OCI-LY3 (cell line): ENCODE measurements around the gene EYS.
A peak's percentile ranks its signal among the peaks of the same experiment; 100 is the strongest.

Experiments
- H2AFZ ChIP-seq: fragments of 200-600, 300-600 bp; shearing (Covaris generic); 2 replicates; pipeline ENCODE4 v1.6.0; 2014; ENCODE audit warnings: antibody characterized with exemption, low read depth, low read length
- H3K27ac ChIP-seq: fragments of 200-600, 300-600 bp; sonication (generic); 2 replicates; pipeline ENCODE4 v1.5.1; 2014; ENCODE audit warnings: mild to moderate bottlenecking, low read length, moderate library complexity, mixed read lengths
- H3K27me3 ChIP-seq: fragments of 200-600, 300-600 bp; sonication (generic); 2 replicates; pipeline ENCODE4 v1.6.1; 2014; ENCODE audit warnings: low read depth, low read length, mixed read lengths
- H3K36me3 ChIP-seq: fragments of 200-600, 300-600 bp; sonication (generic); replicated peaks from 2 replicates; pipeline ENCODE3; 2014; ENCODE audit warnings: low read depth, low read length, mixed read lengths
- H3K4me1 ChIP-seq: fragments of 300-600, 200-600 bp; sonication (generic); 2 replicates; pipeline ENCODE4 v1.6.1; 2014; ENCODE audit warnings: low read length, mixed read lengths
- H3K4me2 ChIP-seq: fragments of 200-600, 300-600 bp; sonication (generic); 2 replicates; pipeline ENCODE4 v1.6.1; 2014; ENCODE audit warnings: low read length, mixed read lengths
- H3K4me3 ChIP-seq: fragments of 300-600, 200-600 bp; sonication (generic); 2 replicates; pipeline ENCODE4 v1.5.1; 2014; ENCODE audit warnings: antibody characterized with exemption, mild to moderate bottlenecking, low read length, moderate library complexity
- H3K79me2 ChIP-seq: fragments of 300-600, 200-600 bp; shearing (Covaris generic); 2 replicates; pipeline ENCODE4 v1.6.1; 2014; ENCODE audit warnings: mild to moderate bottlenecking, low read length, mixed read lengths
- H3K9ac ChIP-seq: fragments of 300-600, 200-600 bp; shearing (Covaris generic); 2 replicates; pipeline ENCODE4 v1.6.0; 2014; ENCODE audit warnings: mild to moderate bottlenecking, low read length, moderate library complexity
- H3K9me3 ChIP-seq: fragments of 200-600, 300-600 bp; shearing (Covaris generic); 2 replicates; pipeline ENCODE4 v1.6.1; 2014; ENCODE audit warnings: low read length, mixed read lengths; ENCODE audit not compliant: insufficient read depth
- H4K20me1 ChIP-seq: fragments of 200-600, 300-600 bp; sonication (generic); 2 replicates; pipeline ENCODE4 v1.6.1; 2016; ENCODE audit warnings: low read length, mixed read lengths; ENCODE audit not compliant: insufficient read depth
- EZH2phosphoT487 ChIP-seq: fragments of 200-600 bp; shearing (Covaris generic); IDR thresholded peaks from 2 replicates; pipeline ENCODE4 v1.6.1; 2018; ENCODE audit warnings: antibody characterized with exemption, mixed run types, low read depth
- TF ChIP-seq, protein P1 (sequence below): fragments of 200-600, 300-600 bp; sonication (generic); IDR thresholded peaks from 2 replicates; pipeline ENCODE4 v1.5.1; 2014; ENCODE audit warnings: antibody characterized with exemption, low read length, low read depth

The EYS gene

DNA sequence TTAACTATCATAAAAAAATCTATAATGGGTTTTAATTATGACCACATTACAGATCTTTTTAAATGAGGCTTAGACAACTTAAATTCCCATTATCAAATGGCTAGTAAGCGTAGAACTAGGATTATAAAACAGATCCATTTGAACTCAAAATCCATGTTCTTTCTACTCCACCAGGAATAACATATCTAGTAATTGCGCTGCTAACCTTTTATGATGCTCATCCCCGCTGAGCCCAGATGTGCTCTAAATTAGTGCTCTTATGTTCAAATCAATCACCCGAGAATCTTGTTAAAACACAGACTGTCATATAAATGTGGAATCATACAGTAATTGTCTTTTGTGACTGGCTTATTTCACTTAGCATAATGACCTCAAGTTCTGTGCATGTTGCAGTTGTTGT lies 1168.3 kb downstream of the EYS start:
- Histone ChIP-seq H3K27ac (no peak overlapping the region), H3K4me2 (no peak overlapping the region), H3K9ac (no peak overlapping the region), H3K9me3 (no peaks in the 10 kb centered on the region), H3K79me2 (no peaks in the 10 kb centered on the region), H3K27me3 (no peaks in the 10 kb centered on the region), H4K20me1 (no peaks in the 10 kb centered on the region), H3K36me3 (no peaks in the 10 kb centered on the region), H3K4me1 (no peaks in the 10 kb centered on the region), H2AFZ (no peak overlapping the region), H3K4me3 (no peak overlapping the region)
- TF ChIP-seq, protein P1, sequence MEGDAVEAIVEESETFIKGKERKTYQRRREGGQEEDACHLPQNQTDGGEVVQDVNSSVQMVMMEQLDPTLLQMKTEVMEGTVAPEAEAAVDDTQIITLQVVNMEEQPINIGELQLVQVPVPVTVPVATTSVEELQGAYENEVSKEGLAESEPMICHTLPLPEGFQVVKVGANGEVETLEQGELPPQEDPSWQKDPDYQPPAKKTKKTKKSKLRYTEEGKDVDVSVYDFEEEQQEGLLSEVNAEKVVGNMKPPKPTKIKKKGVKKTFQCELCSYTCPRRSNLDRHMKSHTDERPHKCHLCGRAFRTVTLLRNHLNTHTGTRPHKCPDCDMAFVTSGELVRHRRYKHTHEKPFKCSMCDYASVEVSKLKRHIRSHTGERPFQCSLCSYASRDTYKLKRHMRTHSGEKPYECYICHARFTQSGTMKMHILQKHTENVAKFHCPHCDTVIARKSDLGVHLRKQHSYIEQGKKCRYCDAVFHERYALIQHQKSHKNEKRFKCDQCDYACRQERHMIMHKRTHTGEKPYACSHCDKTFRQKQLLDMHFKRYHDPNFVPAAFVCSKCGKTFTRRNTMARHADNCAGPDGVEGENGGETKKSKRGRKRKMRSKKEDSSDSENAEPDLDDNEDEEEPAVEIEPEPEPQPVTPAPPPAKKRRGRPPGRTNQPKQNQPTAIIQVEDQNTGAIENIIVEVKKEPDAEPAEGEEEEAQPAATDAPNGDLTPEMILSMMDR: no peak
- TF ChIP-seq EZH2phosphoT487: no peak

GRCh38 chr6:64527899-64528298 lies 1179.1 kb downstream of the EYS start:
- Histone ChIP-seq H2AFZ (no peak overlapping the region), H3K36me3 (peaks cover 9% of the 10 kb centered on the region), H3K79me2 (no peaks in the 10 kb centered on the region), H3K9me3 (0 out of 2 replicates have a peak, but pooled peaks cover under 1% of the 10 kb centered on the region), H3K27me3 (no peaks in the 10 kb centered on the region), H4K20me1 (no peaks in the 10 kb centered on the region), H3K4me1 (peaks cover 5% of the 10 kb centered on the region; the same call in 1 of the 2 replicates), H3K27ac (no peak overlapping the region), H3K9ac (no peak overlapping the region), H3K4me2 (no peak overlapping the region), H3K4me3 (no peak overlapping the region)
- no peak for TF ChIP-seq EZH2phosphoT487
- TF ChIP-seq, protein P1: no peak

DNA sequence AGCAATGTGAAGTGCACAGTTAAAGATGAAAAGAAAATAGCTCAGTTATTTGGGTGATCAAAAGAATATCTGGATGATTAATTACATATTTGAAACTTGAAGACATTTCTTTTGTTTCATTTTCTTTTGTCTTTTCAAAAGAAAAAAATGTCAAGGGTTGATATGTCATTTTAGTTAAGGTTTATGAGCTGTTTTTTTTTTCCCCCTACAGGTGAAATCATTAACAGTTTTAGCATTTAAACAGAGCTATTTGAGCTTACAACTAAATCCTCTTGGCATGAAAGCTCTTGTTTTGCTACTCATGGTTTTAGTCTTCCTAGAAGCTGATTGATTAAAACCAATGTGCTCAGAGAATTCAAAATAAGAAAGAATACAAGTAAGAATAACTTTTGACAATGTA lies 1184.2 kb downstream of the EYS start:
- Histone ChIP-seq H3K9me3 (peaks cover 17% of the 10 kb centered on the region; the same call in 1 of the 2 replicates), H3K9ac (no peak overlapping the region), H3K4me1 (peaks cover 41% of the 10 kb centered on the region), H3K79me2 (no peaks in the 10 kb centered on the region), H3K4me3 (no peak overlapping the region), H4K20me1 (no peaks in the 10 kb centered on the region), H3K27me3 (no peaks in the 10 kb centered on the region), H3K36me3 (peaks cover 41% of the 10 kb centered on the region), H3K4me2 (no peak overlapping the region), H3K27ac (no peak overlapping the region), H2AFZ (no peak overlapping the region)
- TF ChIP-seq, protein P1: no peak
- TF ChIP-seq EZH2phosphoT487: no peak

DNA sequence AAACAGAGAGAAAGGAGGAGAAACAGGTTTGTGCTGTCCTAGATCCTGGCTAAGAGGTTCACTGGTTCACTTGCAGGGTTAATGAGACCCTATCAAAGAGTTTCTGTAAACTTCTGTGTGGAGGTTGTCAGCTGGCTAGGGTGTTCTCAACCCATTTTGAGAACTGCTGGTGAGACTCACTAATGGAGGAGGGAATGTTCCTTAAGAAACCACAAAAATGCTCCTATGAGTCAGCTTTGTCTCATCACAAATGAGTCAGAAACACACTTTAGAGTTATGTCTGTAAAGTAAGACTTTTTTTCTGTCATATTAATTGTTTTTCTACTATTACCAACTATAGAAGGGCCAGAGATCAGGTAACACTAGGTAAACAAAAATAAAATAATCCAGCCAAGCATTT lies 1187.0 kb downstream of the EYS start:
- peak overlapping the region; percentile 62 for H3K4me2 ChIP-seq
- H4K20me1 ChIP-seq: no peaks in the 10 kb centered on the region
- H3K36me3 ChIP-seq: peaks cover 34% of the 10 kb centered on the region
- H3K9ac ChIP-seq: peak overlapping the region; percentile 29; the same call in 1 of the 2 replicates
- H3K27ac ChIP-seq: peak overlapping the region; percentile 88
- TF ChIP-seq, protein P1: no peak
- TF ChIP-seq EZH2phosphoT487: no peak
- H3K9me3 ChIP-seq: peaks cover 17% of the 10 kb centered on the region; the same call in 1 of the 2 replicates
- peaks cover 44% of the 10 kb centered on the region for H3K4me1 ChIP-seq
- H2AFZ ChIP-seq: peak overlapping the region; percentile 57
- H3K27me3 ChIP-seq: no peaks in the 10 kb centered on the region
- no peaks in the 10 kb centered on the region for H3K79me2 ChIP-seq
- H3K4me3 ChIP-seq: peak overlapping the region; percentile 37; the same call in 1 of the 2 replicates
